Mucosa of descending colon (tissue), 3 donors: ENCODE results near the gene HGD. TPM values are rescaled to one million over a fixed set of nuclear protein-coding genes. Genes with fewer than 3 reads are reported as not detected.
A peak's percentile ranks its signal among the peaks of the same experiment; 100 is the strongest.

Experiments
- ATAC-seq: fragments of 200-7000 bp; cut with Tn5 transposase; one replicate; pipeline ENCODE4 v1.9.1; 2020; ENCODE audit warnings: mild to moderate bottlenecking, moderate library complexity
- DNase-seq, 3 donors: peaks; one replicate each; pipeline ENCODE4 v3.0.0-alpha.2; 2020
- H3K36me3 ChIP-seq: fragments of 200-600 bp; one replicate; pipeline ENCODE4 v1.8.0; 2021; ENCODE audit warnings: low read depth, mild to moderate bottlenecking
- H3K4me1 ChIP-seq: fragments of 200-600 bp; one replicate; pipeline ENCODE4 v1.8.0; 2021; ENCODE audit warnings: low read depth, mild to moderate bottlenecking
- H3K4me3 ChIP-seq: fragments of 200-600 bp; one replicate; pipeline ENCODE4 v1.8.0; 2021; ENCODE audit warnings: mild to moderate bottlenecking
- H3K9me3 ChIP-seq: fragments of 200-600 bp; one replicate; pipeline ENCODE4 v1.8.0; 2021; ENCODE audit warnings: mild to moderate bottlenecking
- intact Hi-C, 2 donors: fragments of 100-400 bp; cut with DNase I in 1 of 2; cut with micrococcal nuclease in 1 of 2; formaldehyde crosslinking; loops; one replicate each; pipeline versions ENCODE4 v1.11.0 to v1.11.1; 2022; cut with DNase I, micrococcal nuclease
- total RNA-seq, 3 donors: library from RNA; stranded (reverse); fragmentation: NEBNext Ultra II Directional in 2 of 3; extraction: Animal tissue kit (Norgen Biotek cat#: 25700) in 2 of 3; gene quantifications; one replicate each; pipeline versions ENCODE4 v1.2.1 to v1.2.4, GENCODE V29; 2021 to 2023
- TF ChIP-seq, protein P1 (sequence below): fragments of 200-600 bp; IDR thresholded peaks from one replicate; pipeline ENCODE4 v1.8.0; 2022; ENCODE audit warnings: antibody characterized with exemption, mild to moderate bottlenecking
- donor health status: DM: no; HTN: no; CAD: no; lungs with moderate emphysema.
- donor health status: DM: no; HTN: no; CAD: no.
- donor health status: DM: no; HTN: yes; CAD: no.

HGD gene
- total RNA-seq, 3 donors from 2014 or later: 15.7 to 53.3 (median 46.0) TPM

DNA sequence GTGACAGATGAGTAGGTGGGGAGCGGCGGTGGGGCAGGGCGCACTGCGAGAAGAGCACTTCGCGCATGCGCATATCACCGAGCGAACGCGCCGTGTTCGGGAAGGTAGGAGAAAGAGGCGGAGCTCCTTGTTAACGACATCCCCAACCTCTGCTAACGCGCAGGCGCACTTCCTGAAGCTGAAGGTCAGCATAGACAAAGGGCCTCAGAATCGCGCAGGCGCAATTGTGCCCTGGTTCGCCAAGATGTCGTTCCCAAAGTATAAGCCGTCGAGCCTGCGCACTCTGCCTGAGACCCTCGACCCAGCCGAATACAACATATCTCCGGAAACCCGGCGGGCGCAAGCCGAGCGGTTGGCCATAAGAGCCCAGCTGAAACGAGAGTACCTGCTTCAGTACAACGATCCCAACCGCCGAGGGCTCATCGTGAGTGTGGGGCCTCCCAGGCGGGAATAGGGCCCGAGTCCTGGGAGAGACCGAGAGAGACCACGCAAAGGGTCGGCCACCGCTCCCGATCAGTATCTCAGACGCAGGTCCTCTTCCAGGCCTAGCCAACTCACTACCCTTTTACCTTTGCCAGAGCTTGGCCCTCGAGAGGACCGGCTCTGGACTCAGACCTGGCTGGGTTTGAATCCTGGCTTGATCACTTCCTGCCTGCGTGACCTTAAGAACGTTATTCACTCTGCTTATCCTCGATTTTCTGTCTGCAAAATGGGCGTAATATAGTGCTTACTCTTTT is 85.8 kb downstream of the HGD start, which contains the start of gene NDUFB4:
NDUFB4 (plus strand) TSS at position 221 of the 737 bp plus-strand sequence; CDS start at position 245, 24 bp downstream.
- no peaks in the 10 kb centered on the region for H3K36me3 ChIP-seq
- peaks cover 22% of the 10 kb centered on the region for H3K4me1 ChIP-seq
- intact Hi-C loops: no loop called here
- DNase-seq (peak; percentile 96 to 99 (median 97)), ATAC-seq (peak; percentile 99)
- TF ChIP-seq, protein P1, sequence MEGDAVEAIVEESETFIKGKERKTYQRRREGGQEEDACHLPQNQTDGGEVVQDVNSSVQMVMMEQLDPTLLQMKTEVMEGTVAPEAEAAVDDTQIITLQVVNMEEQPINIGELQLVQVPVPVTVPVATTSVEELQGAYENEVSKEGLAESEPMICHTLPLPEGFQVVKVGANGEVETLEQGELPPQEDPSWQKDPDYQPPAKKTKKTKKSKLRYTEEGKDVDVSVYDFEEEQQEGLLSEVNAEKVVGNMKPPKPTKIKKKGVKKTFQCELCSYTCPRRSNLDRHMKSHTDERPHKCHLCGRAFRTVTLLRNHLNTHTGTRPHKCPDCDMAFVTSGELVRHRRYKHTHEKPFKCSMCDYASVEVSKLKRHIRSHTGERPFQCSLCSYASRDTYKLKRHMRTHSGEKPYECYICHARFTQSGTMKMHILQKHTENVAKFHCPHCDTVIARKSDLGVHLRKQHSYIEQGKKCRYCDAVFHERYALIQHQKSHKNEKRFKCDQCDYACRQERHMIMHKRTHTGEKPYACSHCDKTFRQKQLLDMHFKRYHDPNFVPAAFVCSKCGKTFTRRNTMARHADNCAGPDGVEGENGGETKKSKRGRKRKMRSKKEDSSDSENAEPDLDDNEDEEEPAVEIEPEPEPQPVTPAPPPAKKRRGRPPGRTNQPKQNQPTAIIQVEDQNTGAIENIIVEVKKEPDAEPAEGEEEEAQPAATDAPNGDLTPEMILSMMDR: peak; percentile 16
- no peaks in the 10 kb centered on the region for H3K9me3 ChIP-seq
- peak within 1 kb of the TSS; percentile 71 for H3K4me3 ChIP-seq

DNA sequence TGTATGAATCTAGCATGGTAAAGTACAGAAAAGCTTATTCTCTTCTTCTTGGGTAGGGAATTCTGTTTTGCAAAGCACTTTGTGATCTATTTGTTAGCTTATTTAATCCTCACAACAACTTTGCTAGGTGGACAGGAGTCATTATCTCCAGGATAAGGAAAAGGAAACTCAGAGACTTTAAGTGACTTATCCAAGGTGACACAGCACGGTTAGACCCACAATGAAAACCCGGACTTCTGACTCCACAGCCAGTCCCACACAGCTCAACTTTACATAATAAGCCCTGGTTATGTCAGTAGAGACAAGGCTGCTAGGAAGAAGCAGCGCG is 86.3 kb downstream of the HGD start:
- TF ChIP-seq, protein P1: no peak
- ATAC-seq: no peak
- H3K4me1 ChIP-seq: peaks cover 22% of the 10 kb centered on the region
- no peaks in the 10 kb centered on the region for H3K9me3 ChIP-seq
- intact Hi-C loops: no loop called here
- H3K36me3 ChIP-seq: no peaks in the 10 kb centered on the region
- DNase-seq: no peak
- H3K4me3 ChIP-seq: peak overlapping the region; percentile 71

DNA sequence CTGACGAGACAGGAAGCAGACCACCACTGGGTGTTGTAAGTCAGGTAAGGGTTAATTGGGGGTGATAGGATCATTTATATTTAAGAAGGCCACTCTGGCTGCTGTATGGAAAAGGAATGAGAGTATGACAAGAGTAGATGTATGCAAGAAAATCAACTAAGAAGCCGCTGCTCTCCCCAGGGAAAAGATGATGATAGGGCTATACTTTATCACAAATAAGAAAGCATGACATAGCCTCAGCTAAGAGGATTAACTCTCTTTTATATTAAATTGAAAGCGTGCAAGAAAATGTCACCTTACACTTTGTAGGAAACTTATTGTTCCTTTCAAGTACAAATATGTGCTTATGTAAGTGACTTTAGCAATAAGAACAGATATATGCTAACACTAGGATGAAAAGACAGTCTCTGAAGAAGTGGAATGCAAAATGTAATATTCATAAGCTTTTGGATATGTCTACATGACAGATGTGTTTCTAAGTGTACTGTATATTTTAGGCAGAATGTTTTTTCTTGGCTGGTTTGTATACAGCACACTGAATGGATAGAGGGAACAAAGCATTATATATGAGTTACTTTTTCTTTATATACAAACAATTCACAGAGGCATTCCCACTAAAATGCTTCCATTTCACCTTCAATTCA is 94.6 kb downstream of the HGD start:
- DNase-seq (no peak), ATAC-seq (no peak)
- intact Hi-C loops: no loop called here
- no peak overlapping the region for H3K4me3 ChIP-seq
- H3K36me3 ChIP-seq: no peaks in the 10 kb centered on the region
- H3K4me1 ChIP-seq: no peaks in the 10 kb centered on the region
- TF ChIP-seq, protein P1: no peak
- H3K9me3 ChIP-seq: no peaks in the 10 kb centered on the region

Other genes with a start within 250 kb of the HGD start
- 100 to 1,000 TPM in 2 of 3 donors, 10 to 100 TPM in 1; 28.1 to 246 (median 108) TPM for gene FSTL1, start 231.2 kb downstream of the HGD start, total RNA-seq
- gene NDUFB4, start 85.9 kb downstream of the HGD start, total RNA-seq: 100 to 1,000 TPM; 142 to 182 (median 157) TPM
- gene RABL3, start 60.3 kb upstream of the HGD start, total RNA-seq: 10 to 100 TPM; 23.0 to 26.5 (median 25.9) TPM
- gene GTF2E1, start 60.5 kb upstream of the HGD start, total RNA-seq: 10 to 100 TPM; 11.7 to 13.6 (median 12.0) TPM
- 1 to 10 TPM in 1 of 3 donors, under 1 TPM in 2; 0.34 to 7.3 (median 0.61) TPM for gene STXBP5L, start 226.0 kb upstream of the HGD start, total RNA-seq